Activated CD8-positive, alpha-beta memory T cell treated with anti-CD3 and anti-CD28 coated beads, Interleukin-2, amount 50 U/mL, for 1 hour (primary cell): ENCODE measurements around the gene NCK2.

Experiments
- DNase-seq: peaks from one replicate; pipeline ENCODE4 v3.0.0-alpha.2; 2020; ENCODE audit errors: extremely low read depth

Gene NCK2

GRCh38 chr2:105775809-105776559, 31.3 kb downstream of the NCK2 start:
- no peak for DNase-seq

- no peak for DNase-seq
Measured at GRCh38 chr2:105776560-105776928, 31.8 kb downstream of the NCK2 start.

GRCh38 chr2:105777031-105777482, 32.3 kb downstream of the NCK2 start:
- no peak for DNase-seq

- no peak for DNase-seq
Measured at GRCh38 chr2:105777506-105778055, 32.9 kb downstream of the NCK2 start.

- no peak for DNase-seq
Measured at GRCh38 chr2:105778080-105778607, 33.4 kb downstream of the NCK2 start.

- no peak for DNase-seq
Measured at GRCh38 chr2:105779394-105779793, 34.7 kb downstream of the NCK2 start.

GRCh38 chr2:105780606-105781005, 35.9 kb downstream of the NCK2 start:
- DNase-seq = no peak

GRCh38 chr2:105781274-105781978, 36.7 kb downstream of the NCK2 start:
- no peak for DNase-seq

- no peak for DNase-seq
Measured at GRCh38 chr2:105782123-105782522, 37.4 kb downstream of the NCK2 start.

- no peak for DNase-seq
Measured at GRCh38 chr2:105782646-105783045, 37.9 kb downstream of the NCK2 start.

- no peak for DNase-seq
Measured at GRCh38 chr2:105783151-105783738, 38.5 kb downstream of the NCK2 start.

- no peak for DNase-seq
Measured at GRCh38 chr2:105783972-105784371, 39.3 kb downstream of the NCK2 start.

GRCh38 chr2:105784589-105784988, 39.9 kb downstream of the NCK2 start:
- DNase-seq = no peak

GRCh38 chr2:105785095-105785847, 40.6 kb downstream of the NCK2 start:
- DNase-seq = no peak

- no peak for DNase-seq
Measured at GRCh38 chr2:105786231-105787230, 41.8 kb downstream of the NCK2 start.

- DNase-seq = no peak
Measured at GRCh38 chr2:105787376-105788318, 42.9 kb downstream of the NCK2 start.

- no peak for DNase-seq
Measured at GRCh38 chr2:105788670-105789290, 44.1 kb downstream of the NCK2 start.

- no peak for DNase-seq
Measured at GRCh38 chr2:105789745-105790460, 45.2 kb downstream of the NCK2 start.
